SU-DHL-6 (cell line): ENCODE data around the gene BEAN1.

Experiments used
- EZH2phosphoT487 ChIP-seq: fragments of 200-600 bp; sonication (generic), shearing (Covaris generic); conservative IDR thresholded peaks from 2 replicates; pipeline ENCODE4 v1.6.1; 2018; ENCODE audit warnings: mild to moderate bottlenecking, antibody characterized with exemption, low read length, moderate library complexity, mixed read lengths
- TF ChIP-seq, protein P1 (sequence below): fragments of 200-600 bp; sonication (generic); IDR thresholded peaks from one replicate; pipeline ENCODE4 v1.5.1; 2017; ENCODE audit warnings: antibody characterized with exemption, mild to moderate bottlenecking, low read length, moderate library complexity; ENCODE audit not compliant: insufficient read depth, poor library complexity, severe bottlenecking

DNA sequence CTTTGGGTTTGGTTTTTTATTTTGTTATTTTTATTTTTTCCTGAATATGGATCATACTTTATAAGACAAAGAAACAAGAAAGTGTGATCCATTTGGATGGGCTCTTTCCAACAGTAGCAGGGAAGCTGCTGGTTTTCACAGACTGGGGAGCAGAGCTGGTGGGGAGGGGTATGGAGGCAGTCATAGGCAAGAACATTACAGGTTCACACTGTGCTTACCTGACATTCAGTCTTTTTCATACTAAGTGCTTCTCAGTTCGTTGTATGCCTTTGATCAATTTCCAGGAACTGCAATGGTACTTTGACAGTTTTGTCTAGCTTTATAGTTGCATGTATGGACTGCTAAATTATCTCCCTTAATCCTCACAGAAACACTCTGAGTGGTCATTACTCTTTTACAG lies 27.7 kb downstream of the BEAN1 start:
- TF ChIP-seq, protein P1, sequence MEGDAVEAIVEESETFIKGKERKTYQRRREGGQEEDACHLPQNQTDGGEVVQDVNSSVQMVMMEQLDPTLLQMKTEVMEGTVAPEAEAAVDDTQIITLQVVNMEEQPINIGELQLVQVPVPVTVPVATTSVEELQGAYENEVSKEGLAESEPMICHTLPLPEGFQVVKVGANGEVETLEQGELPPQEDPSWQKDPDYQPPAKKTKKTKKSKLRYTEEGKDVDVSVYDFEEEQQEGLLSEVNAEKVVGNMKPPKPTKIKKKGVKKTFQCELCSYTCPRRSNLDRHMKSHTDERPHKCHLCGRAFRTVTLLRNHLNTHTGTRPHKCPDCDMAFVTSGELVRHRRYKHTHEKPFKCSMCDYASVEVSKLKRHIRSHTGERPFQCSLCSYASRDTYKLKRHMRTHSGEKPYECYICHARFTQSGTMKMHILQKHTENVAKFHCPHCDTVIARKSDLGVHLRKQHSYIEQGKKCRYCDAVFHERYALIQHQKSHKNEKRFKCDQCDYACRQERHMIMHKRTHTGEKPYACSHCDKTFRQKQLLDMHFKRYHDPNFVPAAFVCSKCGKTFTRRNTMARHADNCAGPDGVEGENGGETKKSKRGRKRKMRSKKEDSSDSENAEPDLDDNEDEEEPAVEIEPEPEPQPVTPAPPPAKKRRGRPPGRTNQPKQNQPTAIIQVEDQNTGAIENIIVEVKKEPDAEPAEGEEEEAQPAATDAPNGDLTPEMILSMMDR: no peak
- no peak for TF ChIP-seq EZH2phosphoT487
